Epithelial cell of esophagus (primary cell): ENCODE results near the gene LYPLA2.
A peak's percentile ranks its signal among the peaks of the same experiment; 100 is the strongest.

Source experiments
- DNase-seq: peaks from one replicate; pipeline ENCODE4 v3.0.0; 2010; ENCODE audit warnings: low read depth
- H3K4me3 ChIP-seq: 2 replicates; pipeline ENCODE4 v1.5.1; 2011; ENCODE audit warnings: mild to moderate bottlenecking, low read length, control low read depth
- CTCF ChIP-seq: IDR thresholded peaks from 2 replicates; pipeline ENCODE4 v1.5.1; 2011; ENCODE audit warnings: low read depth, mild to moderate bottlenecking, low read length, control low read depth, inconsistent platforms; ENCODE audit not compliant: insufficient read depth; ENCODE audit errors: missing control alignments

LYPLA2 gene

DNA sequence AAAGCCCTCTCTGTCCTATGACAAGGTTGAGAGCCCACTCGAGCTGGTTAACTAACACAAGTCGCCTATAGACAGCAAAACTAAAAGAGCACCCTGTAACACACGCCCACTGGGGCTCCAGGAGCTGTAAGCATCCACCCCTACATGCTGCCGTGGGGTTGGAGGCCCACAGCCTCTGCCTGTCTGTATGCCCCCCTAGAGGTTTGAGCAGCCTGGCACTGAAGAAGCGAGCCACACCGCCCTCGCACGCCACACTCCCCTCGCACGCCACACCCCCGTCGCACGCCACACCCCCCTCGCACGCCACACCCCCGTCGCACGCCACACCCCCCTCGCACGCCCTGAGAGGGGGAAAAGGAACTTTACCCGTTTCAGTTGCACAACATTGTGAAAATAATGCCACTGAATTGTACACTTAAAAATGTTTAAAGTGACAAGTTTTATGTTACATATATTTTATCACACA is 47.5 kb downstream of the LYPLA2 start:
- H3K4me3 ChIP-seq, result peak overlapping the region; percentile 31
- no peak for TF ChIP-seq CTCF
- peak; percentile 62 for DNase-seq

GRCh38 chr1:23843644-23844043 is 52.7 kb downstream of the LYPLA2 start:
- H3K4me3 ChIP-seq, result no peak overlapping the region
- no peak for DNase-seq
- no peak for TF ChIP-seq CTCF
